ENCODE measurements around the gene KCNH3. TPM values are rescaled to one million over a fixed set of nuclear protein-coding genes. Genes with fewer than 3 reads are reported as not detected.
A peak's percentile ranks its signal among the peaks of the same experiment; 100 is the strongest.

Gene KCNH3
- total RNA-seq, 1 donor from 2014 or later, result 0.16 TPM

- DNase-seq, result peak; percentile 21
- intact Hi-C loops (cut with DNase I), result no loop called here
- no peak for ATAC-seq (ENCODE audit: poor library complexity)
Measured at GRCh38 chr12:49541911-49542505, 3.2 kb downstream of the KCNH3 start.

- intact Hi-C loops (cut with DNase I), result no loop called here
- DNase-seq, result peak; percentile 28
- no peak for ATAC-seq (ENCODE audit: poor library complexity)
Measured at GRCh38 chr12:49542592-49543160, 3.8 kb downstream of the KCNH3 start.

- intact Hi-C loops (cut with DNase I), result no loop called here
- DNase-seq (peak; percentile 18), ATAC-seq (ENCODE audit: poor library complexity) (no peak)
Measured at GRCh38 chr12:49543221-49543913, 4.5 kb downstream of the KCNH3 start.

- intact Hi-C loops (cut with DNase I), result no loop called here
- ATAC-seq (ENCODE audit: poor library complexity), result no peak
- peak; percentile 35 for DNase-seq
Measured at GRCh38 chr12:49543914-49544815, 5.3 kb downstream of the KCNH3 start.

GRCh38 chr12:49545815-49546214 lies 7.0 kb downstream of the KCNH3 start:
- intact Hi-C loops (cut with DNase I), result no loop called here
- DNase-seq (peak; percentile 22), ATAC-seq (ENCODE audit: poor library complexity) (no peak)

- ATAC-seq (ENCODE audit: poor library complexity) (no peak), DNase-seq (peak; percentile 26)
- intact Hi-C loops (cut with DNase I), result no loop called here
Measured at GRCh38 chr12:49546481-49546880, 7.7 kb downstream of the KCNH3 start.

GRCh38 chr12:49547090-49547690 lies 8.4 kb downstream of the KCNH3 start:
- intact Hi-C loops (cut with DNase I), result no loop called here
- DNase-seq (no peak), ATAC-seq (ENCODE audit: poor library complexity) (no peak)

- no peak for ATAC-seq (ENCODE audit: poor library complexity)
- intact Hi-C loops (cut with DNase I), result no loop called here
Measured at GRCh38 chr12:49548481-49548821, 9.6 kb downstream of the KCNH3 start.

GRCh38 chr12:49548822-49549648 lies 10.2 kb downstream of the KCNH3 start:
- no peak for DNase-seq

More at GRCh38 chr12:49548481-49548821, 9.6 kb downstream of the KCNH3 start:
- no peak for DNase-seq

GRCh38 chr12:49549735-49550692 lies 11.2 kb downstream of the KCNH3 start:
- intact Hi-C loops (cut with DNase I), result no loop called here
- no peak for DNase-seq
- no peak for ATAC-seq (ENCODE audit: poor library complexity)

More at GRCh38 chr12:49548822-49549648, 10.2 kb downstream of the KCNH3 start:
- intact Hi-C loops (cut with DNase I), result no loop called here
- ATAC-seq (ENCODE audit: poor library complexity), result peak; percentile 51

GRCh38 chr12:49550693-49551252 lies 11.9 kb downstream of the KCNH3 start:
- ATAC-seq (ENCODE audit: poor library complexity) (no peak), DNase-seq (no peak)
- intact Hi-C loops (cut with DNase I), result no loop called here

- ATAC-seq (ENCODE audit: poor library complexity) (peak; percentile 59), DNase-seq (no peak)
- intact Hi-C loops (cut with DNase I), result no loop called here
Measured at GRCh38 chr12:49552014-49552413, 13.2 kb downstream of the KCNH3 start.

- intact Hi-C loops (cut with DNase I), result no loop called here
- DNase-seq, result no peak
- no peak for ATAC-seq (ENCODE audit: poor library complexity)
Measured at GRCh38 chr12:49552425-49552824, 13.6 kb downstream of the KCNH3 start.

GRCh38 chr12:49552899-49553298 lies 14.1 kb downstream of the KCNH3 start:
- DNase-seq (no peak), ATAC-seq (ENCODE audit: poor library complexity) (no peak)
- intact Hi-C loops (cut with DNase I), result no loop called here

- DNase-seq (no peak), ATAC-seq (ENCODE audit: poor library complexity) (peak; percentile 9)
- intact Hi-C loops (cut with DNase I), result no loop called here
Measured at GRCh38 chr12:49553512-49554088, 14.8 kb downstream of the KCNH3 start.

- DNase-seq, result no peak
- intact Hi-C loops (cut with DNase I), result no loop called here
- no peak for ATAC-seq (ENCODE audit: poor library complexity)
Measured at GRCh38 chr12:49554266-49554665, 15.4 kb downstream of the KCNH3 start.

Data from Right ventricle myocardium superior (tissue), 1 donor.